ENCODE results near the gene TRPC4AP. TPM values are rescaled to one million over a fixed set of nuclear protein-coding genes. Genes with fewer than 3 reads are reported as not detected.

The TRPC4AP gene
- total RNA-seq, 6 donors from 2014 or later: 64.3 to 118 (median 80.5) TPM

GRCh38 chr20:35021831-35022230 lies 70.8 kb downstream of the TRPC4AP start:
- no peak for TF ChIP-seq EP300 (IDR thresholded peaks at IDR 0.05)
- no peak for TF ChIP-seq POLR2A (IDR thresholded peaks at IDR 0.05)
- no peak for TF ChIP-seq POLR2AphosphoS5 (IDR thresholded peaks at IDR 0.05)
- no peak for TF ChIP-seq CTCF (IDR thresholded peaks at IDR 0.05)
- peaks cover 9 to 79% (median 45%) of the 10 kb centered on the region in 4 donors for H3K36me3 ChIP-seq
- no peaks in the 10 kb centered on the region for H3K4me1 ChIP-seq
- DNase-seq (no peak), ATAC-seq (ENCODE audit: low FRiP score in 2 of 2) (no peak)
- no peaks in the 10 kb centered on the region for H3K27me3 ChIP-seq
- WGBS, 2 donors: 96 to 100% methylated on average over 1 of the region's 1 CpG
- H3K4me3 ChIP-seq: no peak overlapping the region
- no peak overlapping the region for H3K27ac ChIP-seq
- H3K9me3 ChIP-seq: no peaks in the 10 kb centered on the region

DNA sequence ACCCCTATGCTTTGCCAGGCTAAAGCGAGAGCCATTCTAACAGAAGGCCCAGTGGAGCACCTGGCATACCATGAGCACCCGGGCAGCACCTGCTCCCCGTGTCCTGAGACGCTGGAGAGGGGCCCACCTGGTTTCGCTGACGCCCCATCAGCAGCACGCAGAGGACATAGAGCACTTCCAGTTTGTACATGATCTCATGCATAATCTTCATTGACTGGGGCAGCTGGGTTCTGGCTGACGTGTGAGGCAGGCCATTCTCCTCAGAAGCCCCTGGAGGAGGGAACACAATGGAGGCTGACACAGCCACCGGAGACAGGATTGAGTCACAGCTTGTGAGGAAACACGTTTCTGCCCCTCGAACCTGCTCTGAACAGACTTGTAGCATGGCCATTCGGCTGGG lies 71.5 kb downstream of the TRPC4AP start:
- no peak for TF ChIP-seq POLR2AphosphoS5 (IDR thresholded peaks at IDR 0.05)
- no peak for TF ChIP-seq EP300 (IDR thresholded peaks at IDR 0.05)
- no peak for TF ChIP-seq POLR2A (IDR thresholded peaks at IDR 0.05)
- no peak for TF ChIP-seq CTCF (IDR thresholded peaks at IDR 0.05)
- Histone ChIP-seq H3K36me3 (peaks cover 9 to 83% (median 49%) of the 10 kb centered on the region in 4 donors), H3K9me3 (no peaks in the 10 kb centered on the region), H3K27me3 (no peaks in the 10 kb centered on the region), H3K4me3 (no peak overlapping the region), H3K4me1 (no peaks in the 10 kb centered on the region), H3K27ac (no peak overlapping the region)
- DNase-seq (no peak), ATAC-seq (ENCODE audit: low FRiP score in 2 of 2) (no peak)
- 89 to 92% methylated on average over 10 to 12 of the region's 12 CpGs for WGBS, 2 donors

- 86 to 88% methylated on average over 8 of the region's 8 CpGs for WGBS, 2 donors
- DNase-seq (no peak), ATAC-seq (ENCODE audit: low FRiP score in 2 of 2) (no peak)
- no peak overlapping the region for H3K4me3 ChIP-seq
- peaks cover 14 to 89% (median 56%) of the 10 kb centered on the region in 4 donors for H3K36me3 ChIP-seq
- H3K27ac ChIP-seq: peak overlapping the region in 1 of 4 donors; percentile 15
- no peaks in the 10 kb centered on the region for H3K27me3 ChIP-seq
- H3K4me1 ChIP-seq: no peaks in the 10 kb centered on the region
- no peak for TF ChIP-seq EP300 (IDR thresholded peaks at IDR 0.05)
- TF ChIP-seq POLR2AphosphoS5 (IDR thresholded peaks at IDR 0.05): no peak
- no peak for TF ChIP-seq POLR2A (IDR thresholded peaks at IDR 0.05)
- no peak for TF ChIP-seq CTCF (IDR thresholded peaks at IDR 0.05)
- no peaks in the 10 kb centered on the region for H3K9me3 ChIP-seq
Measured at GRCh38 chr20:35020108-35020928, 72.3 kb downstream of the TRPC4AP start.

- WGBS, 2 donors: 85 to 89% methylated on average over 11 of the region's 11 CpGs
- Histone ChIP-seq H3K36me3 (peaks cover 14 to 89% (median 64%) of the 10 kb centered on the region in 4 donors), H3K9me3 (no peaks in the 10 kb centered on the region), H3K4me1 (peaks cover 0 to under 1% (median 0%) of the 10 kb centered on the region in 4 donors), H3K27ac (peak overlapping the region in 1 of 4 donors; percentile 21), H3K27me3 (no peaks in the 10 kb centered on the region), H3K4me3 (no peak overlapping the region)
- DNase-seq (no peak), ATAC-seq (ENCODE audit: low FRiP score in 2 of 2) (no peak)
- no peak for TF ChIP-seq POLR2A (IDR thresholded peaks at IDR 0.05)
- no peak for TF ChIP-seq POLR2AphosphoS5 (IDR thresholded peaks at IDR 0.05)
- no peak for TF ChIP-seq CTCF (IDR thresholded peaks at IDR 0.05)
- no peak for TF ChIP-seq EP300 (IDR thresholded peaks at IDR 0.05)
Measured at GRCh38 chr20:35018590-35019371, 73.8 kb downstream of the TRPC4AP start.

Data from upper lobe of left lung (tissue), 6 donors.